Mesendoderm (in vitro differentiated cells): ENCODE data around the gene KRT79.
A peak's percentile ranks its signal among the peaks of the same experiment; 100 is the strongest.

Experiments
- DNase-seq: peaks from one replicate; pipeline ENCODE4 v3.0.0; 2013
- H2AK5ac ChIP-seq: 2 replicates; pipeline ENCODE4 v1.6.1; 2013; ENCODE audit warnings: low read length, inconsistent platforms
- H2BK120ac ChIP-seq: 2 replicates; pipeline ENCODE4 v1.6.1; 2013; ENCODE audit warnings: low read depth, mild to moderate bottlenecking, low read length, moderate library complexity, mixed read lengths
- H2BK15ac ChIP-seq: replicated peaks from 2 replicates; pipeline ENCODE4 v1.6.1; 2013; ENCODE audit warnings: low read depth, mild to moderate bottlenecking, moderate library complexity
- H2BK5ac ChIP-seq: 2 replicates; pipeline ENCODE4 v1.6.1; 2013; ENCODE audit warnings: low read length, inconsistent platforms
- H3K18ac ChIP-seq: 2 replicates; pipeline ENCODE4 v1.6.1; 2013; ENCODE audit warnings: mild to moderate bottlenecking, low read length, mixed read lengths
- H3K23ac ChIP-seq: one replicate; pipeline ENCODE4 v1.6.1; 2013; ENCODE audit warnings: low read length
- H3K27ac ChIP-seq: 2 replicates; pipeline ENCODE4 v1.5.1; 2013; ENCODE audit warnings: low read depth, mild to moderate bottlenecking, inconsistent platforms, low read length, moderate library complexity
- H3K27me3 ChIP-seq: 2 replicates; pipeline ENCODE4 v1.6.1; 2013; ENCODE audit warnings: low read length, control low read depth, mild to moderate bottlenecking, inconsistent platforms; ENCODE audit not compliant: insufficient read depth, poor library complexity
- H3K36me3 ChIP-seq: 2 replicates; pipeline ENCODE4 v1.6.1; 2013; ENCODE audit warnings: low read length, inconsistent platforms; ENCODE audit not compliant: control insufficient read depth, insufficient read depth
- H3K4ac ChIP-seq: one replicate; pipeline ENCODE4 v1.6.1; 2013; ENCODE audit warnings: low read depth, mild to moderate bottlenecking, low read length, moderate library complexity
- H3K4me1 ChIP-seq: 2 replicates; pipeline ENCODE4 v1.6.1; 2013; ENCODE audit warnings: low read depth, low read length, inconsistent platforms; ENCODE audit not compliant: control insufficient read depth
- H3K4me2 ChIP-seq: 2 replicates; pipeline ENCODE4 v1.6.1; 2013; ENCODE audit warnings: low read length
- H3K4me3 ChIP-seq: 2 replicates; pipeline ENCODE4 v1.5.1; 2013; ENCODE audit warnings: mild to moderate bottlenecking, low read length
- H3K56ac ChIP-seq: one replicate; pipeline ENCODE4 v1.6.1; 2013; ENCODE audit warnings: low read length
- H3K79me1 ChIP-seq: 2 replicates; pipeline ENCODE4 v1.6.1; 2013; ENCODE audit warnings: low read length, inconsistent platforms
- H3K79me2 ChIP-seq: 2 replicates; pipeline ENCODE4 v1.6.1; 2013; ENCODE audit warnings: mild to moderate bottlenecking, low read length; ENCODE audit not compliant: control insufficient read depth, insufficient read depth
- H3K9ac ChIP-seq: 2 replicates; pipeline ENCODE4 v1.6.1; 2013; ENCODE audit warnings: low read length, inconsistent platforms
- H4K5ac ChIP-seq: one replicate; pipeline ENCODE4 v1.6.1; 2013; ENCODE audit warnings: low read length
- H4K8ac ChIP-seq: one replicate; pipeline ENCODE4 v1.6.1; 2013; ENCODE audit warnings: low read depth, mild to moderate bottlenecking, control low read depth, low read length, moderate library complexity
- WGBS: extraction: QIAGEN DNeasy Blood & Tissue Kit; methylation state at CpG from one replicate; pipeline ENCODE4 v1.1.7; 2013; ENCODE audit warnings: low lambda C conversion rate, missing lambda C conversion rate; ENCODE audit not compliant: insufficient coverage; ENCODE audit errors: extremely low coverage; 5-methylcytosine and 5-hydroxymethylcytosine counted together

Gene KRT79

DNA sequence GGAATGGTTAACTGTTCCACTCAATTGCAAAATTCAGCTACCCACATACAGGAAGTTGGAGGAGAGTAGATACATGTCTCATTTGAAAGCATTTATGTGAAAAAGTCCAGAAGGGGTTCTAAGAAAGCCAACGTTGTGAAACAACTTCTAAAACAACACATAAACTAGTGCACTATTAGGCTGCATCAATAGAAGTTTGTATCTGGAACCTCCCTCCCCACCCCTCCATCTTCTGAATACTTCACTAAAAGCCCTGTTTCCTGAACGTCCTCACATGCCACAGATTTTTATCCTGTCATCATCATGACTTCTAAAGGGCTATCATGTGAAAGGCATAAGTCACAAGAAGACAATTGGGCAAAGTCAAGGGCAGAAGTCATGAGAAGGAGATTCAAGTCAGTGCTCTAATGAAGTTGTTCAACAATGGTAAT lies 5.5 kb downstream of the KRT79 start:
- H2BK120ac ChIP-seq, result no peak overlapping the region
- H3K27ac ChIP-seq, result no peak overlapping the region
- no peak overlapping the region for H3K56ac ChIP-seq
- no peak overlapping the region for H2BK15ac ChIP-seq
- H3K79me1 ChIP-seq, result no peaks in the 10 kb centered on the region
- H4K5ac ChIP-seq, result no peak overlapping the region
- H3K23ac ChIP-seq, result no peak overlapping the region
- no peak overlapping the region for H2BK5ac ChIP-seq
- H2AK5ac ChIP-seq, result no peak overlapping the region
- H4K8ac ChIP-seq, result no peak overlapping the region
- H3K36me3 ChIP-seq, result no peaks in the 10 kb centered on the region
- H3K4me2 ChIP-seq, result no peak overlapping the region
- no peak overlapping the region for H3K9ac ChIP-seq
- H3K4me3 ChIP-seq, result no peak overlapping the region
- no peaks in the 10 kb centered on the region for H3K27me3 ChIP-seq
- H3K79me2 ChIP-seq, result no peaks in the 10 kb centered on the region
- no peak overlapping the region for H3K18ac ChIP-seq
- H3K4ac ChIP-seq, result no peak overlapping the region
- no peak for DNase-seq
- WGBS, result no CpG with 5 or more reads among the region's 2 CpGs
- H3K4me1 ChIP-seq, result no peaks in the 10 kb centered on the region

DNA sequence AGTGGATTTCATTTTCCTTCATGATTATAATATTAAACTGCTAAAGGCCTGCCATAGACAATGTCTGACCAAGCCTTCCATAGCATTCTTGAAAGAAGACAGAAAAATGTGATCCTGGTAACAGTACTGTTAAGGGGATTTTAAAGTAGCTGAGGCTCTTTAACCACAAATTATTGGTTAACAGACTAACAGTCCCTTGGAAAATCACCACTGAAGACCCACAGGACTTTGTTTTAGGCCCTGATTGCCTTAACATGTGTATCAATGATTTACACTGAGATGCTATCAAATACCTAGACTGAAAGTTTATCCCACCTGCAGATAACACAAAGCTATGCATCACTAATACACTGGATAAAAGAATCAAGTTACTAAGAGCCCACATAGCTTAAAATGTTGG lies 6.0 kb downstream of the KRT79 start:
- Histone ChIP-seq H3K4ac (no peak overlapping the region), H4K5ac (no peak overlapping the region), H3K79me2 (no peaks in the 10 kb centered on the region), H4K8ac (no peak overlapping the region), H2BK5ac (no peak overlapping the region), H3K23ac (no peak overlapping the region), H2BK15ac (no peak overlapping the region), H3K27ac (no peak overlapping the region), H3K4me2 (no peak overlapping the region), H3K18ac (no peak overlapping the region), H2BK120ac (no peak overlapping the region), H3K56ac (no peak overlapping the region), H3K9ac (no peak overlapping the region), H3K36me3 (no peaks in the 10 kb centered on the region), H2AK5ac (no peak overlapping the region), H3K4me3 (no peak overlapping the region), H3K4me1 (no peaks in the 10 kb centered on the region), H3K79me1 (no peaks in the 10 kb centered on the region), H3K27me3 (no peaks in the 10 kb centered on the region)
- no peak for DNase-seq

DNA sequence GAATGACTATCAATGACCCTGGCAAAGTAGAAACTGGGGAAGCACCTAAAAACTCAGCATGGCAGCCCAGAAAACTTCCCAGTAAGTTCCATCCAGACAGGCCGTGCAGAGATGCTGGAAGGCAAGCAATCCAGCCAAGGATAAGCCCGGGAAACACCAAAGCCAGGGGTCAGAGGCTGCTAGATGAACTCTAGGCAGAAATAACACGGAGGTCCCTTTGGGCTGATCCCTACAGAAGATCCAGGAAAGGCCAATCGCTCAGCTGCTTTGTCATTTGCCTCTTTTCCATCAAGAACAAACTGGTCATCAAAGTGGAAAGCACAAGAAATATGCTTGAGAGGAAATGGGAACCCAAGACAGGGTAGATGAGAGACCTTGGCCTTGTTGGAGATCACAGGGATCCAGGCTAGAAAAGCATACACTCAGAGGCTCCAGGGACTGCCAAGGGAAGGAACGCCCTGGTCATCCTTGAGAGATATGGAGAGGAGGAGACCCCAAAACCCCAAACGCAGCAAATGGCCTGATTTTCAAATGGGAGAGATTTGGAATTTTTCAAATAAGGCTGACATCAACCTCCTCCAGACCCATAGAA lies 6.5 kb downstream of the KRT79 start:
- Histone ChIP-seq H4K5ac (no peak overlapping the region), H3K18ac (no peak overlapping the region), H3K9ac (no peak overlapping the region), H2BK120ac (no peak overlapping the region), H3K4ac (no peak overlapping the region), H3K56ac (no peak overlapping the region), H3K79me1 (no peaks in the 10 kb centered on the region), H3K4me3 (no peak overlapping the region), H2BK15ac (no peak overlapping the region), H3K27ac (no peak overlapping the region), H4K8ac (no peak overlapping the region), H2AK5ac (no peak overlapping the region), H3K27me3 (no peaks in the 10 kb centered on the region), H3K23ac (no peak overlapping the region), H3K4me1 (no peaks in the 10 kb centered on the region), H3K36me3 (no peaks in the 10 kb centered on the region), H3K4me2 (no peak overlapping the region), H3K79me2 (no peaks in the 10 kb centered on the region), H2BK5ac (no peak overlapping the region)
- DNase-seq, result no peak
- no CpG with 5 or more reads among the region's 6 CpGs for WGBS

DNA sequence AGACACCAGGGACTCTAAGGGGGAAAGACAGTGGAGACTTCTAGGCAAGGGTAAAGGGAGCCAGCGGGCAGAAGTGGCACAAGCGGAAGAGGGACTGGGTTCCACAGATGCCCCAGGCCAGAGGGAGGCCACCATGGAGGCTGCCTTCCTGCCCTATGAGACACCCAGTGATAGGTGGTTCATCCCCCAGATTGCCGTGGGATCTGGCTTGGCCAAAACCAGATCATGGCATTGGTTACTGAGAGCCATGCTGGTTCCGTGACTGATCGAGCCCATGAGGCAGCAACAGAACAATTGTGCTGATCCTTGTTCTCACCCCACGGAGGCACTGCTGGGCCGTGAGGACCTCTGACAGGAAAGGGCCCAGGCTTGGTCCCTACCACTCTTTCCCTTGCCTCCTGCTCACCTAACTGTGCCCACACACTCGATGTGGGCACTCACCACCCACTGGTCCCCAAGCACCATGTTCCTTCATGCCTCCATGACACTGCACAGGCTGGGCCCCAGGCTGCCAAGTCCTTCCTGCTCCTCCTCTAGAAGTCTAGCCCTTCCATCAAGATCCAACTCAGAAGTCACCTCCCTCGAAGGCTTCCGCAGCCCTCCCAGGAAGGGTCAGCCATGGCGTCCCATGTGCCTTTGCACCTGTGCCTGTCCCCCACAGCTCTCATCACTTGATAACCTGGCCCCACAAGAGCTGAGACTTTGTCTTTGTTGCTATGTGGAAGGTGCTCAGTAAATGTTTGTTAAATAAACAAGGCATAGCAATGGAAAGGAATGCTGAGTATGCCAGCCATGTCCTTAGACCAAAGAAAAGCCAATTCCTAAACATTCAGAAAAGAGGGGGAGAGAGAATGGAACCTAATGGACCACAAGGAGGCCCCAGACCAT lies 7.3 kb downstream of the KRT79 start:
- H3K4me3 ChIP-seq, result no peak overlapping the region
- no CpG with 5 or more reads among the region's 11 CpGs for WGBS
- no peak overlapping the region for H4K5ac ChIP-seq
- H3K36me3 ChIP-seq, result no peaks in the 10 kb centered on the region
- H2BK5ac ChIP-seq, result no peak overlapping the region
- H3K56ac ChIP-seq, result no peak overlapping the region
- peak; percentile 76 for DNase-seq
- H3K79me1 ChIP-seq, result no peaks in the 10 kb centered on the region
- no peak overlapping the region for H2AK5ac ChIP-seq
- no peak overlapping the region for H2BK15ac ChIP-seq
- H2BK120ac ChIP-seq, result no peak overlapping the region
- no peak overlapping the region for H3K23ac ChIP-seq
- H3K18ac ChIP-seq, result no peak overlapping the region
- no peaks in the 10 kb centered on the region for H3K79me2 ChIP-seq
- H3K4me1 ChIP-seq, result no peaks in the 10 kb centered on the region
- no peak overlapping the region for H4K8ac ChIP-seq
- no peak overlapping the region for H3K9ac ChIP-seq
- no peak overlapping the region for H3K4me2 ChIP-seq
- H3K27ac ChIP-seq, result no peak overlapping the region
- H3K4ac ChIP-seq, result no peak overlapping the region
- H3K27me3 ChIP-seq, result no peaks in the 10 kb centered on the region

DNA sequence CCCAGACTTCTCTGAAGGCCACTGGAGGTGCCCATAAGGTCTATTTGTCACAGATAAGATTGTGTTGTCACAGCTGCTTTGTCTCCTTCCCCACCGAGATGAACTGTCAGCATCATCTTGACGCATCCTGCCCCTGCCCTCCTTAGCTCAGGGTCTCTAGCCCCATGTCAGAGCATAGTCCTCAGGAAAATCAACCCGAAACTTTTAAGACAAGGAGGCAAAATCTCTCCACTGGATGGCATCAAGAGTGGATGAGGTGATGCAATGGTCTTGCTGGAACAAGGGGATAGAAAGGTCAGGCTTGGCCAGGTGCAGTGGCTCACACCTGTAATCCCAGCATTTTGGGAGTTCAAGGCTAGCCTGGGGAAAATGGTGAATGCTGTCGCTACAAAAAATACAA lies 8.2 kb downstream of the KRT79 start:
- H4K8ac ChIP-seq, result no peak overlapping the region

More for the DNA sequence above, 8.2 kb downstream of the KRT79 start:
- no peak overlapping the region for H3K4me2 ChIP-seq
- H2BK120ac ChIP-seq, result no peak overlapping the region
- H3K4me1 ChIP-seq, result no peaks in the 10 kb centered on the region
- no peaks in the 10 kb centered on the region for H3K79me2 ChIP-seq
- H2BK15ac ChIP-seq, result no peak overlapping the region
- H3K36me3 ChIP-seq, result no peaks in the 10 kb centered on the region
- H3K9ac ChIP-seq, result no peak overlapping the region
- no peak overlapping the region for H3K27ac ChIP-seq
- no peak overlapping the region for H3K4ac ChIP-seq
- no peak overlapping the region for H3K4me3 ChIP-seq
- no peak overlapping the region for H3K18ac ChIP-seq
- no peak overlapping the region for H3K23ac ChIP-seq
- no peak for DNase-seq
- no peak overlapping the region for H2BK5ac ChIP-seq
- no peak overlapping the region for H3K56ac ChIP-seq
- H3K79me1 ChIP-seq, result no peaks in the 10 kb centered on the region
- no peak overlapping the region for H4K5ac ChIP-seq
- no CpG with 5 or more reads among the region's 4 CpGs for WGBS
- no peaks in the 10 kb centered on the region for H3K27me3 ChIP-seq
- H2AK5ac ChIP-seq, result no peak overlapping the region
